Measurements from ENCODE around the gene PAX2. TPM values are rescaled to one million over a fixed set of nuclear protein-coding genes. Genes with fewer than 3 reads are reported as not detected.

The PAX2 gene
- total and polyA plus RNA-seq, 4 donors = not detected

- Histone ChIP-seq H3K4me3 (ENCODE audit: low read depth in 1 of 3, low read length in 3 of 3) (no peak overlapping the region), H3K9me3 (ENCODE audit: control insufficient read depth in 4 of 4, low read length in 3 of 4) (no peaks in the 10 kb centered on the region), H3K36me3 (ENCODE audit: control insufficient read depth in 4 of 4, insufficient read depth in 3 of 4, low read depth in 1 of 4, low read length in 3 of 4) (no peaks in the 10 kb centered on the region), H3K27ac (ENCODE audit: low read depth in 1 of 2, low read length in 2 of 2) (no peak overlapping the region), H3K4me1 (ENCODE audit: control insufficient read depth in 4 of 4, insufficient read depth in 4 of 4, low read length in 3 of 4) (no peaks in the 10 kb centered on the region), H3K9ac (ENCODE audit: low read depth in 1 of 2, low read length in 2 of 2) (no peak overlapping the region), H3K27me3 (ENCODE audit: control insufficient read depth in 4 of 4, insufficient read depth in 4 of 4, low read length in 3 of 4) (peaks cover 0 to 4% (median 0%) of the 10 kb centered on the region in 4 donors)
- TF ChIP-seq HNF4A (conservative IDR thresholded peaks at IDR 0.05) (no peak), ATF3 (IDR thresholded peaks at IDR 0.05) (no peak), REST (IDR thresholded peaks at IDR 0.05) (no peak), YY1 (IDR thresholded peaks at IDR 0.05) (no peak)
- no peak for DNase-seq (ENCODE audit: low spot score)
- WGBS = 91% methylated on average over 7 of the region's 7 CpGs
Observed at GRCh38 chr10:100863433-100863832, 118.1 kb downstream of the PAX2 start.

- no peaks in the 10 kb centered on the region for H3K27me3 ChIP-seq (ENCODE audit: control insufficient read depth in 4 of 4, insufficient read depth in 4 of 4, low read length in 3 of 4)
- no peak overlapping the region for H3K27ac ChIP-seq (ENCODE audit: low read depth in 1 of 2, low read length in 2 of 2)
- no peaks in the 10 kb centered on the region for H3K4me1 ChIP-seq (ENCODE audit: control insufficient read depth in 4 of 4, insufficient read depth in 4 of 4, low read length in 3 of 4)
- H3K36me3 ChIP-seq (ENCODE audit: control insufficient read depth in 4 of 4, insufficient read depth in 3 of 4, low read depth in 1 of 4, low read length in 3 of 4) = no peaks in the 10 kb centered on the region
- H3K9me3 ChIP-seq (ENCODE audit: control insufficient read depth in 4 of 4, low read length in 3 of 4) = no peaks in the 10 kb centered on the region
- no peak overlapping the region for H3K4me3 ChIP-seq (ENCODE audit: low read depth in 1 of 3, low read length in 3 of 3)
- no peak overlapping the region for H3K9ac ChIP-seq (ENCODE audit: low read depth in 1 of 2, low read length in 2 of 2)
- TF ChIP-seq JUND (IDR thresholded peaks at IDR 0.05) (no peak), REST (IDR thresholded peaks at IDR 0.05) (no peak), SP1 (IDR thresholded peaks at IDR 0.05) (no peak), HNF4A (conservative IDR thresholded peaks at IDR 0.05) (no peak), CTCF (IDR thresholded peaks at IDR 0.05; ENCODE audit: low read depth, low read length, missing input control) (no peak), HNF4G (IDR thresholded peaks at IDR 0.05) (no peak), FOXA2 (IDR thresholded peaks at IDR 0.05) (no peak), TAF1 (conservative IDR thresholded peaks at IDR 0.05) (no peak), FOXA1 (IDR thresholded peaks at IDR 0.05) (no peak), RXRA (IDR thresholded peaks at IDR 0.05) (no peak), ATF3 (IDR thresholded peaks at IDR 0.05) (no peak), YY1 (IDR thresholded peaks at IDR 0.05) (no peak), RAD21 (IDR thresholded peaks at IDR 0.05) (no peak)
- DNase-seq (ENCODE audit: low spot score) = no peak
- WGBS = 85% methylated on average over 24 of the region's 24 CpGs
Observed at GRCh38 chr10:100864036-100864885, 118.9 kb downstream of the PAX2 start.

Measured in liver (tissue), 9 donors.